ENCODE data around the gene ACTR3C. TPM values are rescaled to one million over a fixed set of nuclear protein-coding genes. Genes with fewer than 3 reads are reported as not detected.

ACTR3C gene
- polyA plus RNA-seq, 1 of the 3 experiments (the other 2 are of a cell fraction), result 0.35 TPM

DNA sequence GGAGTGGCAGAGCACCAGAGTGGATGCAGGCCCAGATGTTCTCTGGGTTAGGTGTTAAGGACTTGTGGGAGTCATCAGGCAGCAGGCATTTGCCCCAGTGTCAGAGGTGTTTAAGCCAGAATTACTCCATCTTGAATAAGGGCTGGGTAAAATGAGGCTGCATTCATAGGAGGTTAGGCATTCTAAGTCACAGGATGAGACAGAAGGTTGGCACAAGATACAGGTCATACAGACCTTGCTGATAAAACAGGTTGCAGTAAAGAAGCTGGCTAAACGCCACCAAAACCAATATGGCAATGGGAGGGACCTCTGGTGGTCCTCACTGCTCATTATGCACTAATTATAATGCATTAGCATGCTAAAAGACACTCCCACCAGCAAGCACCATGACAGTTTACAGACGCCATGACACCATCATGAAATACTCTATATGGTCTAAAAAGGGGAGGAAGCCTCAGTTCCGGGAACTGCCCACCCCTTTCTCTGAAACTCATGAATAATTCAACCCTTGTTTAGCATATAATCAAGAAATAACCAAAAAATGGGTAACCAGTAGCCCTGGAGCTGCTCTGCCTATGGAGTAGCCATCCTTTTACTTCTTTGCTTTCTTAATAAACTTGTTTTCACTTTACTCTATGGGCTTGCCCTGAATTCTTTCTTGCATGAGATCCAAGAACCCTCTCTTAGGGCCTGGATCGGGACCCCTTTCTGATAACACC, 1.1 kb downstream of the ACTR3C start:
- H3K9me3 ChIP-seq, result no peaks in the 10 kb centered on the region
- no peaks in the 10 kb centered on the region for H3K9me2 ChIP-seq
- CTCF ChIA-PET, result interaction anchor here (1.1 to 1.8 kb wide), 4 partner anchors 9 to 548 kb away, joined by 3 to 4 read pairs (median 3); no protein-coding TSS in a partner anchor
- H3K79me2 ChIP-seq (ENCODE audit: insufficient read depth), result no peaks in the 10 kb centered on the region
- H3K36me3 ChIP-seq (replicated peaks in 1 of 2; ENCODE audit: control insufficient read depth in 1 of 2, insufficient read depth in 2 of 2, low read length in 1 of 2), result no peaks in the 10 kb centered on the region
- H3K27me3 ChIP-seq (ENCODE audit: insufficient read depth), result peaks cover 5% of the 10 kb centered on the region; the same call in 1 of the 2 replicates
- H3K4me3 ChIP-seq (ENCODE audit: low read depth in 2 of 2, low read length in 1 of 2), result peak overlapping the region in 1 of 2 experiments; percentile 48; a peak in 2 of 4 replicates
- H3K4me2 ChIP-seq, result peak overlapping the region; percentile 57; the same call in 1 of the 2 replicates
- no peak for DNase-seq
- peak overlapping the region; percentile 78 for H2AFZ ChIP-seq (ENCODE audit: low read depth)
- 77% methylated on average over 4 of the region's 4 CpGs for WGBS (ENCODE audit: low lambda C conversion rate)
- peaks cover 0 to 7% of the 10 kb centered on the region in 2 experiments; a peak in 1 of 4 replicates for H3K4me1 ChIP-seq (ENCODE audit: control insufficient read depth in 1 of 2, insufficient read depth in 2 of 2, low read depth in 1 of 2, low read length in 1 of 2)
- H3K9ac ChIP-seq, result no peak overlapping the region
- no peaks in the 10 kb centered on the region for H4K20me1 ChIP-seq (ENCODE audit: insufficient read depth)
- no peaks in the 10 kb centered on the region for H3F3A ChIP-seq (replicated peaks; ENCODE audit: insufficient read depth)
- peak overlapping the region in 1 of 2 experiments; percentile 58; a peak in 1 of 4 replicates for H3K27ac ChIP-seq (ENCODE audit: low read depth in 2 of 2, low read length in 1 of 2)
- POLR2A ChIA-PET, result no interaction called here
- TF ChIP-seq EZH2phosphoT487 (IDR thresholded peaks at IDR 0.05; ENCODE audit: borderline replicate concordance, low read depth) (no peak), FOXJ3 (CRISPR knock-in tag; IDR thresholded peaks at IDR 0.05) (0 out of 2 replicates have a peak, but pooled peaks have one; percentile 37)

DNA sequence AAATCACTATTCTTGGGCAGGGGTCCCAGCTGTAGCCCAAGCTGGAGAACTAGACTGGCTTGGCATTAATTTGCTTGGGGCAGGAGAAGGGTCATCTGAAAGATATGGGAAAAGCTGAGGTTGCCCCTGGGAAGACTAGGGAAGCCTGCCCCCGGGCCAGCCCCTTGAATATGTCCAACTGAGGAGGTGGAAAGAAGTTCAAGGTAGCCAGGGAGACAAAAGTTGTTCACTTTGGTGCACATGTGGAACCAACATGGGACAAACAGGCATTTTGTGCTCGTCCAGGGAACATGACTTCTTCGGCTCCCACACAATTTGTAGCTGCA, 1.6 kb downstream of the ACTR3C start:
- no peak overlapping the region for H3K9ac ChIP-seq
- 84% methylated on average over 3 of the region's 3 CpGs for WGBS (ENCODE audit: low lambda C conversion rate)
- CTCF ChIA-PET, result interaction anchor here (1.1 to 1.3 kb wide), 2 partner anchors 13 to 36 kb away, joined by 3 read pairs; no protein-coding TSS in a partner anchor
- TF ChIP-seq FOSL2 (IDR thresholded peaks at IDR 0.05; ENCODE audit: borderline replicate concordance, low read depth) (no peak), GATA2 (CRISPR knock-in tag; IDR thresholded peaks at IDR 0.05) (no peak), GABPA (IDR thresholded peaks at IDR 0.05; ENCODE audit: low read depth) (no peak), CHD2 (IDR thresholded peaks at IDR 0.05; ENCODE audit: low read length, partially characterized antibody) (no peak), JUND (IDR thresholded peaks at IDR 0.05) (no peak), TCF12 (IDR thresholded peaks at IDR 0.05) (no peak), TEAD4 (IDR thresholded peaks at IDR 0.05; ENCODE audit: borderline replicate concordance, insufficient read depth) (no peak), NRF1 (IDR thresholded peaks at IDR 0.05; ENCODE audit: low read depth, low read length) (no peak), RXRA (IDR thresholded peaks at IDR 0.05; ENCODE audit: borderline replicate concordance, low read depth) (no peak), SMC3 (IDR thresholded peaks at IDR 0.05; ENCODE audit: low read depth, low read length) (no peak), RFX5 (IDR thresholded peaks at IDR 0.05; ENCODE audit: low read length) (no peak)
- TF ChIP-seq, protein P1, sequence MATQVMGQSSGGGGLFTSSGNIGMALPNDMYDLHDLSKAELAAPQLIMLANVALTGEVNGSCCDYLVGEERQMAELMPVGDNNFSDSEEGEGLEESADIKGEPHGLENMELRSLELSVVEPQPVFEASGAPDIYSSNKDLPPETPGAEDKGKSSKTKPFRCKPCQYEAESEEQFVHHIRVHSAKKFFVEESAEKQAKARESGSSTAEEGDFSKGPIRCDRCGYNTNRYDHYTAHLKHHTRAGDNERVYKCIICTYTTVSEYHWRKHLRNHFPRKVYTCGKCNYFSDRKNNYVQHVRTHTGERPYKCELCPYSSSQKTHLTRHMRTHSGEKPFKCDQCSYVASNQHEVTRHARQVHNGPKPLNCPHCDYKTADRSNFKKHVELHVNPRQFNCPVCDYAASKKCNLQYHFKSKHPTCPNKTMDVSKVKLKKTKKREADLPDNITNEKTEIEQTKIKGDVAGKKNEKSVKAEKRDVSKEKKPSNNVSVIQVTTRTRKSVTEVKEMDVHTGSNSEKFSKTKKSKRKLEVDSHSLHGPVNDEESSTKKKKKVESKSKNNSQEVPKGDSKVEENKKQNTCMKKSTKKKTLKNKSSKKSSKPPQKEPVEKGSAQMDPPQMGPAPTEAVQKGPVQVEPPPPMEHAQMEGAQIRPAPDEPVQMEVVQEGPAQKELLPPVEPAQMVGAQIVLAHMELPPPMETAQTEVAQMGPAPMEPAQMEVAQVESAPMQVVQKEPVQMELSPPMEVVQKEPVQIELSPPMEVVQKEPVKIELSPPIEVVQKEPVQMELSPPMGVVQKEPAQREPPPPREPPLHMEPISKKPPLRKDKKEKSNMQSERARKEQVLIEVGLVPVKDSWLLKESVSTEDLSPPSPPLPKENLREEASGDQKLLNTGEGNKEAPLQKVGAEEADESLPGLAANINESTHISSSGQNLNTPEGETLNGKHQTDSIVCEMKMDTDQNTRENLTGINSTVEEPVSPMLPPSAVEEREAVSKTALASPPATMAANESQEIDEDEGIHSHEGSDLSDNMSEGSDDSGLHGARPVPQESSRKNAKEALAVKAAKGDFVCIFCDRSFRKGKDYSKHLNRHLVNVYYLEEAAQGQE (IDR thresholded peaks at IDR 0.05; ENCODE audit: low read depth, low read length), result no peak
- TF ChIP-seq, protein P2, sequence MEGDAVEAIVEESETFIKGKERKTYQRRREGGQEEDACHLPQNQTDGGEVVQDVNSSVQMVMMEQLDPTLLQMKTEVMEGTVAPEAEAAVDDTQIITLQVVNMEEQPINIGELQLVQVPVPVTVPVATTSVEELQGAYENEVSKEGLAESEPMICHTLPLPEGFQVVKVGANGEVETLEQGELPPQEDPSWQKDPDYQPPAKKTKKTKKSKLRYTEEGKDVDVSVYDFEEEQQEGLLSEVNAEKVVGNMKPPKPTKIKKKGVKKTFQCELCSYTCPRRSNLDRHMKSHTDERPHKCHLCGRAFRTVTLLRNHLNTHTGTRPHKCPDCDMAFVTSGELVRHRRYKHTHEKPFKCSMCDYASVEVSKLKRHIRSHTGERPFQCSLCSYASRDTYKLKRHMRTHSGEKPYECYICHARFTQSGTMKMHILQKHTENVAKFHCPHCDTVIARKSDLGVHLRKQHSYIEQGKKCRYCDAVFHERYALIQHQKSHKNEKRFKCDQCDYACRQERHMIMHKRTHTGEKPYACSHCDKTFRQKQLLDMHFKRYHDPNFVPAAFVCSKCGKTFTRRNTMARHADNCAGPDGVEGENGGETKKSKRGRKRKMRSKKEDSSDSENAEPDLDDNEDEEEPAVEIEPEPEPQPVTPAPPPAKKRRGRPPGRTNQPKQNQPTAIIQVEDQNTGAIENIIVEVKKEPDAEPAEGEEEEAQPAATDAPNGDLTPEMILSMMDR (IDR thresholded peaks at IDR 0.05), result no peak
- TF ChIP-seq, protein P3, sequence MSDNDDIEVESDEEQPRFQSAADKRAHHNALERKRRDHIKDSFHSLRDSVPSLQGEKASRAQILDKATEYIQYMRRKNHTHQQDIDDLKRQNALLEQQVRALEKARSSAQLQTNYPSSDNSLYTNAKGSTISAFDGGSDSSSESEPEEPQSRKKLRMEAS (IDR thresholded peaks at IDR 0.05; ENCODE audit: low read depth), result no peak
- TF ChIP-seq, protein P4, sequence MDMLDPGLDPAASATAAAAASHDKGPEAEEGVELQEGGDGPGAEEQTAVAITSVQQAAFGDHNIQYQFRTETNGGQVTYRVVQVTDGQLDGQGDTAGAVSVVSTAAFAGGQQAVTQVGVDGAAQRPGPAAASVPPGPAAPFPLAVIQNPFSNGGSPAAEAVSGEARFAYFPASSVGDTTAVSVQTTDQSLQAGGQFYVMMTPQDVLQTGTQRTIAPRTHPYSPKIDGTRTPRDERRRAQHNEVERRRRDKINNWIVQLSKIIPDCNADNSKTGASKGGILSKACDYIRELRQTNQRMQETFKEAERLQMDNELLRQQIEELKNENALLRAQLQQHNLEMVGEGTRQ (IDR thresholded peaks at IDR 0.05; ENCODE audit: borderline replicate concordance, low read depth, low read length), result no peak
- TF ChIP-seq, protein P5, sequence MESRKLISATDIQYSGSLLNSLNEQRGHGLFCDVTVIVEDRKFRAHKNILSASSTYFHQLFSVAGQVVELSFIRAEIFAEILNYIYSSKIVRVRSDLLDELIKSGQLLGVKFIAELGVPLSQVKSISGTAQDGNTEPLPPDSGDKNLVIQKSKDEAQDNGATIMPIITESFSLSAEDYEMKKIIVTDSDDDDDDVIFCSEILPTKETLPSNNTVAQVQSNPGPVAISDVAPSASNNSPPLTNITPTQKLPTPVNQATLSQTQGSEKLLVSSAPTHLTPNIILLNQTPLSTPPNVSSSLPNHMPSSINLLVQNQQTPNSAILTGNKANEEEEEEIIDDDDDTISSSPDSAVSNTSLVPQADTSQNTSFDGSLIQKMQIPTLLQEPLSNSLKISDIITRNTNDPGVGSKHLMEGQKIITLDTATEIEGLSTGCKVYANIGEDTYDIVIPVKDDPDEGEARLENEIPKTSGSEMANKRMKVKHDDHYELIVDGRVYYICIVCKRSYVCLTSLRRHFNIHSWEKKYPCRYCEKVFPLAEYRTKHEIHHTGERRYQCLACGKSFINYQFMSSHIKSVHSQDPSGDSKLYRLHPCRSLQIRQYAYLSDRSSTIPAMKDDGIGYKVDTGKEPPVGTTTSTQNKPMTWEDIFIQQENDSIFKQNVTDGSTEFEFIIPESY (IDR thresholded peaks at IDR 0.05; ENCODE audit: borderline replicate concordance, low read depth), result no peak

More for the DNA sequence above, 1.6 kb downstream of the ACTR3C start:
- no peak overlapping the region for H3K4me2 ChIP-seq
- peaks cover 5% of the 10 kb centered on the region; the same call in 1 of the 2 replicates for H3K27me3 ChIP-seq (ENCODE audit: insufficient read depth)
- H3K79me2 ChIP-seq (ENCODE audit: insufficient read depth), result no peaks in the 10 kb centered on the region
- H4K20me1 ChIP-seq (ENCODE audit: insufficient read depth), result no peaks in the 10 kb centered on the region
- no peak overlapping the region for H2AFZ ChIP-seq (ENCODE audit: low read depth)
- H3F3A ChIP-seq (replicated peaks; ENCODE audit: insufficient read depth), result no peaks in the 10 kb centered on the region
- H3K4me1 ChIP-seq (ENCODE audit: control insufficient read depth in 1 of 2, insufficient read depth in 2 of 2, low read depth in 1 of 2, low read length in 1 of 2), result peaks cover 0 to 7% of the 10 kb centered on the region in 2 experiments; a peak in 1 of 4 replicates
- POLR2A ChIA-PET, result no interaction called here
- H3K4me3 ChIP-seq (ENCODE audit: low read depth in 2 of 2, low read length in 1 of 2), result no peak overlapping the region
- H3K36me3 ChIP-seq (replicated peaks in 1 of 2; ENCODE audit: control insufficient read depth in 1 of 2, insufficient read depth in 2 of 2, low read length in 1 of 2), result no peaks in the 10 kb centered on the region
- no peak for DNase-seq
- no peaks in the 10 kb centered on the region for H3K9me3 ChIP-seq
- no peaks in the 10 kb centered on the region for H3K9me2 ChIP-seq
- no peak overlapping the region for H3K27ac ChIP-seq (ENCODE audit: low read depth in 2 of 2, low read length in 1 of 2)
